DND-41 (cell line): ENCODE results near the gene WDR90.
"Not testable (repeated sequence)": the region's sequence is repeated elsewhere in the genome, so short reads cannot be mapped to it uniquely, and the experiment has no call there.

Experiments used
- ATAC-seq: fragments of 200-7000 bp; cut with Tn5 transposase; 3 replicates; pipeline ENCODE4 v1.9.1; 2021; ENCODE audit warnings: low read depth; ENCODE audit not compliant: insufficient read depth
- DNase-seq: peaks from one replicate; pipeline ENCODE4 v3.0.0-alpha.2; 2020
- H2AFZ ChIP-seq: 2 replicates; pipeline ENCODE4 v1.6.0; 2012; ENCODE audit warnings: low read depth, low read length
- H3K27ac ChIP-seq: 2 replicates; pipeline ENCODE4 v1.5.1; 2012; ENCODE audit warnings: low read length, inconsistent platforms
- H3K27me3 ChIP-seq: fragments of 200-600 bp; sonication (generic); 2 replicates; pipeline ENCODE4 v1.6.0; 2012; ENCODE audit warnings: low read length, mild to moderate bottlenecking, inconsistent platforms; ENCODE audit not compliant: insufficient read depth, poor library complexity
- H3K36me3 ChIP-seq: 2 replicates; pipeline ENCODE4 v1.5.1; 2012; ENCODE audit warnings: low read length, inconsistent platforms; ENCODE audit not compliant: insufficient read depth
- H3K4me1 ChIP-seq: 2 replicates; pipeline ENCODE4 v1.5.1; 2012; ENCODE audit warnings: mild to moderate bottlenecking, low read length; ENCODE audit not compliant: insufficient read depth
- H3K4me2 ChIP-seq: 2 replicates; pipeline ENCODE4 v1.6.0; 2012; ENCODE audit warnings: mild to moderate bottlenecking, moderate library complexity, low read length, inconsistent platforms; ENCODE audit not compliant: insufficient read depth
- H3K4me3 ChIP-seq, 2 experiments: fragments of 200-600 bp in 1 of 2; shearing (Covaris generic) in 1 of 2; 2 replicates each; pipeline ENCODE4 v1.5.1; 2012 to 2016; ENCODE audit warnings: inconsistent platforms in 2 of 2, low read length in 2 of 2, mild to moderate bottlenecking in 2 of 2, low read depth in 1 of 2, moderate library complexity in 1 of 2
- H3K79me2 ChIP-seq: 2 replicates; pipeline ENCODE4 v1.6.0; 2012; ENCODE audit warnings: low read length, inconsistent platforms; ENCODE audit not compliant: insufficient read depth
- H3K9ac ChIP-seq: 2 replicates; pipeline ENCODE4 v1.6.0; 2012; ENCODE audit warnings: low read depth, mild to moderate bottlenecking, inconsistent platforms, low read length, moderate library complexity
- H3K9me3 ChIP-seq: 2 replicates; pipeline ENCODE4 v1.5.1; 2012; ENCODE audit warnings: low read length, moderate library complexity, mild to moderate bottlenecking, inconsistent platforms; ENCODE audit not compliant: insufficient read depth, severe bottlenecking
- H4K20me1 ChIP-seq: 2 replicates; pipeline ENCODE4 v1.6.0; 2012; ENCODE audit warnings: low read length; ENCODE audit not compliant: insufficient read depth
- CTCF ChIP-seq: IDR thresholded peaks from 2 replicates; pipeline ENCODE4 v1.5.1; 2012; ENCODE audit warnings: borderline replicate concordance, low read length, moderate library complexity, mild to moderate bottlenecking; ENCODE audit not compliant: poor library complexity, severe bottlenecking; ENCODE audit errors: extremely low read depth
- EZH2 ChIP-seq: IDR thresholded peaks from 3 replicates; pipeline ENCODE4 v1.6.1; 2012; ENCODE audit warnings: borderline replicate concordance, low read depth, mild to moderate bottlenecking, moderate library complexity, low read length, inconsistent platforms; ENCODE audit not compliant: severe bottlenecking

WDR90 gene

DNA sequence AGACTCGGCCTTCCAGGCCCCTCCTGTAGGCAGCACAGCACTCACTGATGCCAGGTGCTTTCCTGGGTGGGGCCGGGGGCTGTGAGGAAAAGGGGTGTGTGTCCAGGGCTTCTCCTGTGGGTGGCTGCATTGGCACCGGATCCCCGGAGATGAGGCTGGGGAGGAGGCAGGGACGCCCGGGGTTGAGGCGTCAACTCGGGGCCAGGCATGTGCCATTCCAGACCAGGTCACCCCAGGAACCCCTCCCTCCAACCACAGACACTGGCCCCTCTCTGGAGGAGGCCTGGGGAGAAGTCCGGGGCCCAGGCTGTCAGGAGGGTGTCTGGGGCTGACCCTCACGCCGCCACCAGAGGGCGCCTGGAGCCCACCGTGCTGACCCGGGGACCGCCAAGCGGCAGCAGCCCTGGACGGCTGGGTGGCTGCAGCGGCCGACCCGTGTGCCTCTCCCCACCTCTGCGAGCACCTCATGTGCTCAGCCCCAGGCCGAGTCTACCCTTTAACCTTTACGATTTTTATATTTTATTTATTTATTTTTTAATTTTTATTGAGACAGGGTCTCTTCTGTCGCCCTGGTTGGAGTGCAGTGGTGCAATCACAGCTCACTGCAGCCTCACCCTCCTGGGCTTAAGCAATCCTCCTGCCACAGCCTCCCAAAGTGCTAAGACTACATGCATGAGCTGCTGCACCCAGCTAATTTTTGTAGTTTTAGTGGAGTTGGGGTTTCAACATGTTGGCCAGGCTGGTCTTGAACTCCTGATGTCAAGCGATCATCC is 62.6 kb downstream of the WDR90 start:
- H3K4me1 ChIP-seq = peaks cover 30% of the 10 kb centered on the region

GRCh38 chr16:712740-713250 is 63.6 kb downstream of the WDR90 start:
- H3K4me3 ChIP-seq, ATAC-seq, H3K27me3 ChIP-seq, H3K36me3 ChIP-seq, H3K27ac ChIP-seq, H3K9me3 ChIP-seq, H2AFZ ChIP-seq, H3K4me2 ChIP-seq, H3K9ac ChIP-seq: not testable (repeated sequence)
- H3K4me1 ChIP-seq = peaks cover 37% of the 10 kb centered on the region
- H4K20me1 ChIP-seq = peaks cover 30% of the 10 kb centered on the region
- TF ChIP-seq CTCF = peak; percentile 52
- DNase-seq = peak; percentile 69
- H3K79me2 ChIP-seq = peaks cover 18% of the 10 kb centered on the region

More for the DNA sequence above, 62.6 kb downstream of the WDR90 start:
- H3K27ac ChIP-seq = no peak overlapping the region
- peaks cover 21% of the 10 kb centered on the region for H4K20me1 ChIP-seq
- peaks cover 15% of the 10 kb centered on the region for H3K79me2 ChIP-seq
- no peaks in the 10 kb centered on the region for H3K27me3 ChIP-seq
- no peak overlapping the region for H2AFZ ChIP-seq
- TF ChIP-seq CTCF (peak; percentile 89), EZH2 (no peak)
- H3K9me3 ChIP-seq = no peaks in the 10 kb centered on the region
- no peak overlapping the region for H3K4me3 ChIP-seq
- peak; percentile 75 for DNase-seq
- peak; percentile 68 for ATAC-seq
- no peak overlapping the region for H3K9ac ChIP-seq
- peaks cover 5% of the 10 kb centered on the region; the same call in 1 of the 2 replicates for H3K36me3 ChIP-seq
- no peak overlapping the region for H3K4me2 ChIP-seq

DNA sequence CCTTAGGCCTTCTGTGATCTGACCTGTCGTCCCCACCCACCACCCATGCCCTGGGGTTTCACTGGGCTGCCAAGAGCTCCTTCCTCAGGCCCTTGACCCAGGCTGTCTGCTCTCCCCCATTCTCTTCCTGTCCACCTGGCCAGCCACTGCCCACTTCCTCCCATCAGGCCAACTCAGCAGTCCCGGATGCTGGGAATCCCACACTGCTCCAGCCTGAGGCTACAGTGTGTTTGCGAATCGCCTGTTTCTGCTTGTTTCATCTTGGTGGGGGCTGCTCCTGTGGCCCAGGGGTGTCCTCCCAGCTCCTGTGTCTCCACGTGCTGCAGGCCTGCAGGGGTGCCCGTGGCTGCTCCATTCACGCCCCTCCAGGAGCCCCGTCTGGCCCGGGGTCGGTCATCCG is 64.9 kb downstream of the WDR90 start:
- peak overlapping the region in 1 of 2 experiments; percentile 75; a peak in 2 of 4 replicates for H3K4me3 ChIP-seq
- H3K4me2 ChIP-seq = peak overlapping the region; percentile 68
- H3K27me3 ChIP-seq = no peaks in the 10 kb centered on the region
- DNase-seq (no peak), ATAC-seq (no peak)
- H4K20me1 ChIP-seq = peaks cover 37% of the 10 kb centered on the region
- TF ChIP-seq CTCF = no peak
- TF ChIP-seq EZH2 = no peak
- H3K9ac ChIP-seq = peak overlapping the region; percentile 57
- no peak overlapping the region for H3K27ac ChIP-seq
- H3K9me3 ChIP-seq = no peaks in the 10 kb centered on the region
- H2AFZ ChIP-seq = peak overlapping the region; percentile 71; the same call in 1 of the 2 replicates
- peaks cover 18% of the 10 kb centered on the region for H3K79me2 ChIP-seq
- peaks cover 12% of the 10 kb centered on the region; the same call in 1 of the 2 replicates for H3K36me3 ChIP-seq
- H3K4me1 ChIP-seq = peaks cover 50% of the 10 kb centered on the region
